Fibroblast of lung (primary cell): ENCODE results near the gene EEFSEC. TPM values are rescaled to one million over a fixed set of nuclear protein-coding genes. Genes with fewer than 3 reads are reported as not detected.

Experiments
- DNase-seq, 2 donors: peaks; one replicate each; pipeline versions ENCODE4 v3.0.0 to v3.0.0-alpha.2; 2010; ENCODE audit warnings: low read depth in 2 of 2
- H2AFZ ChIP-seq: 2 replicates; pipeline ENCODE4 v1.5.1; 2012; ENCODE audit warnings: low read length, control low read depth, inconsistent platforms
- H3K27ac ChIP-seq: 2 replicates; pipeline ENCODE4 v1.5.1; 2011; ENCODE audit warnings: low read length, control low read depth; ENCODE audit not compliant: insufficient read depth
- H3K27me3 ChIP-seq: 2 replicates; pipeline ENCODE4 v1.5.1; 2011; ENCODE audit warnings: mild to moderate bottlenecking, low read length; ENCODE audit not compliant: control insufficient read depth, insufficient read depth
- H3K36me3 ChIP-seq: 2 replicates; pipeline ENCODE4 v1.5.1; 2011; ENCODE audit warnings: low read length; ENCODE audit not compliant: control insufficient read depth, insufficient read depth
- H3K4me1 ChIP-seq: 2 replicates; pipeline ENCODE4 v1.5.1; 2011; ENCODE audit warnings: low read length; ENCODE audit not compliant: control insufficient read depth, insufficient read depth; ENCODE audit errors: extremely low read depth
- H3K4me2 ChIP-seq: 2 replicates; pipeline ENCODE4 v1.5.1; 2011; ENCODE audit warnings: low read length, control low read depth; ENCODE audit not compliant: insufficient read depth; ENCODE audit errors: extremely low read depth
- H3K4me3 ChIP-seq, 4 experiments: fragments of 200-600 bp in 1 of 4; sonication (generic) in 1 of 4; replicated peaks in 1 of 4; 2 replicates each; pipeline ENCODE4 v1.5.1; 2011 to 2016; ENCODE audit warnings: low read length in 4 of 4, low read depth in 3 of 4, mild to moderate bottlenecking in 3 of 4, control low read depth in 2 of 4, inconsistent platforms in 1 of 4, mixed read lengths in 1 of 4; ENCODE audit not compliant: insufficient read depth in 1 of 4; ENCODE audit errors: control extremely low read depth in 1 of 4
- H3K79me2 ChIP-seq: 2 replicates; pipeline ENCODE4 v1.5.1; 2012; ENCODE audit warnings: mild to moderate bottlenecking, low read length, inconsistent platforms; ENCODE audit not compliant: control insufficient read depth, insufficient read depth
- H3K9ac ChIP-seq: 2 replicates; pipeline ENCODE4 v1.5.1; 2011; ENCODE audit warnings: mild to moderate bottlenecking, low read length, control low read depth; ENCODE audit not compliant: insufficient read depth
- H3K9me3 ChIP-seq: 2 replicates; pipeline ENCODE4 v1.5.1; 2012; ENCODE audit warnings: low read depth, low read length; ENCODE audit not compliant: control insufficient read depth, insufficient read depth
- H4K20me1 ChIP-seq: 2 replicates; pipeline ENCODE4 v1.5.1; 2011; ENCODE audit warnings: low read length; ENCODE audit not compliant: control insufficient read depth, insufficient read depth; ENCODE audit errors: extremely low read depth
- CTCF ChIP-seq, 2 donors: IDR thresholded peaks in 1 of 2; conservative IDR thresholded peaks in 1 of 2; 1 replicate in 1 of 2; 2 replicates in 1 of 2; pipeline ENCODE4 v1.5.1; 2011 to 2012; ENCODE audit warnings: low read length in 2 of 2, control low read depth in 1 of 2, inconsistent platforms in 1 of 2, low read depth in 1 of 2, mild to moderate bottlenecking in 1 of 2
- EZH2 ChIP-seq: IDR thresholded peaks from 2 replicates; pipeline ENCODE4 v1.5.1; 2012; ENCODE audit warnings: low read length, control low read depth, mild to moderate bottlenecking; ENCODE audit errors: missing control alignments
- polyA plus RNA-seq, 2 donors: library from polyadenylated mRNA; depleted of rRNA in 1 of 2; stranded (reverse) in 1 of 2; unstranded in 1 of 2; fragments of >200 nt; gene quantifications; 2 replicates each; pipeline ENCODE4 v1.2.1, GENCODE V29; 2011 to 2012; ENCODE audit warnings: missing spikeins in 1 of 2
- total RNA-seq: library from RNA; depleted of rRNA; stranded (reverse); fragments of >200 nt; gene quantifications from 2 replicates; pipeline ENCODE4 v1.2.1, GENCODE V29; 2014

EEFSEC gene
- total and polyA plus RNA-seq, 2 donors (not counting 1 experiment from before 2014, with no cell fraction given), result 2.6 to 5.0 TPM

DNA sequence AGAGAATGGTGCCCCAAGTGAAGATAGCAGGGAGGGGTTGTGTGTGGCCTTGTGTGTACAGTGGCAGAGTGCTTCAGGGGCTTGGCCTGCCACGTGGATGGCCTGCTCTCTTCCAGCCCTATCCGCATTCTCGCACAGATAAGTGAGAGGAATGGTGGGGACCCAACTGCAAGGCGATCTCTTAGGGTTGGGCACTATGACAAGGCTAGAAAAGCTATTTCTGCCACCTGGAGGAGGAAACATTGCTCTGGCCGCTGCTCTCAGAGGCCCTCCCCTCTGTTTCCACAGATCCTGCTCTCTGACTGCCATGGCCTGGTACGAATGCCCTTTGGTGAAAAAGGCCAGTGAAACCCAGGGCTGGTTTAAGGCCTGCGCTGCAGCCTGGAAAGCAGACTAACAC lies 20.6 kb downstream of the EEFSEC start:
- H3K27ac ChIP-seq, result no peak overlapping the region
- TF ChIP-seq CTCF (conservative IDR thresholded peaks at IDR 0.05 in 1 of 2, IDR thresholded peaks at IDR 0.05 in 1 of 2; ENCODE audit: low read depth in 1 of 2, low read length in 2 of 2), result no peak
- TF ChIP-seq EZH2, result no peak
- no peak overlapping the region for H3K4me3 ChIP-seq
- no peak overlapping the region for H3K9ac ChIP-seq
- H3K9me3 ChIP-seq, result no peaks in the 10 kb centered on the region
- H3K79me2 ChIP-seq, result no peaks in the 10 kb centered on the region
- no peak overlapping the region for H2AFZ ChIP-seq
- no peaks in the 10 kb centered on the region for H3K27me3 ChIP-seq
- DNase-seq, result no peak
- H4K20me1 ChIP-seq, result no peaks in the 10 kb centered on the region
- H3K36me3 ChIP-seq, result no peaks in the 10 kb centered on the region
- no peak overlapping the region for H3K4me2 ChIP-seq
- no peaks in the 10 kb centered on the region for H3K4me1 ChIP-seq

DNA sequence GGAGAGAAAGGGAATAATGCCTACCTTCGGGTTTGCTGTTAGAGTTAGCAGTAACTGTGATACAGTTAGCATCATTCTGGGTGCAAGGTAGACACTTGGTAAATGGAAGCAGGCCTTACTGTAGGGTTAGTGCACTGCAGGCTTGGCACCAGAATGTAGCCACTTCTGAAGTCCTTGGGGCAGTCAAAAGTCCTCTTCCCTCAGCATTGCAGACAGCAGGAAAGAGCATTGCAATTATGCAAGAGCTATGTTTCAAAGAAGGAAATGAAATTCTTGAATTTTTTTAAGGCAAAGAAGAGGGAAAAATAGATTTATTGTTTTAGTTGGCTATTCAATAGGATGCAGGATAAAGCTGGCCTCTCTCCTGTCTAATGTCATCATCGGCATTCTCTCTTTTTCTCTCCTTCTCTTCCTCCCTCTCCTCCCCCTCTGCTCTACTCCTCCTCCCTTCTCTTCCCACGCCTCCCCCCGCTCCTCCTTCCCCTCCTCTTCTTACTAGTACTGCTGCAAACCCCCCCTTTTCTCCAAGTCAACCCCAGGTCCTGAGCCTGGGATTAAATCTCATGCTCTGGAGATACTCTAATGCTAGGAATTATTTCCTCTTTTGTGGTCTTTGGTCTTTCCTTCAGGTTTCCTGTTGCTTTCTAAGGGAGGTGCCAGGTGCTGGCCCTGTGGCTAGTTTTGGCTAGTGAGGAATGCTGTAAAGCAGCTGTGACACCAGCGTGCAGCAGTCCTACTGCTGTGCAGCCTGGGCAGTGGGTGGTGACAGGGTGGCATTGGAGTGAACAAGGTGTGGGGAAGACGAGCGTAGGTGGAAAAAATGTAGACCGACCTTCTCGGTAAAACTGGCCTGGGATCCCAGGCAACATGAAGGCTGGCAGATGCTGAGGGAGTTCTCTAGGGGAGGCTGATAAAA lies 21.7 kb downstream of the EEFSEC start:
- Histone ChIP-seq H4K20me1 (no peaks in the 10 kb centered on the region), H3K36me3 (no peaks in the 10 kb centered on the region), H3K4me2 (no peak overlapping the region), H3K27me3 (no peaks in the 10 kb centered on the region), H3K4me1 (no peaks in the 10 kb centered on the region), H3K27ac (no peak overlapping the region), H3K79me2 (no peaks in the 10 kb centered on the region), H2AFZ (no peak overlapping the region), H3K4me3 (no peak overlapping the region), H3K9ac (no peak overlapping the region), H3K9me3 (no peaks in the 10 kb centered on the region)
- DNase-seq, result no peak
- no peak for TF ChIP-seq CTCF (conservative IDR thresholded peaks at IDR 0.05 in 1 of 2, IDR thresholded peaks at IDR 0.05 in 1 of 2; ENCODE audit: low read depth in 1 of 2, low read length in 2 of 2)
- no peak for TF ChIP-seq EZH2

DNA sequence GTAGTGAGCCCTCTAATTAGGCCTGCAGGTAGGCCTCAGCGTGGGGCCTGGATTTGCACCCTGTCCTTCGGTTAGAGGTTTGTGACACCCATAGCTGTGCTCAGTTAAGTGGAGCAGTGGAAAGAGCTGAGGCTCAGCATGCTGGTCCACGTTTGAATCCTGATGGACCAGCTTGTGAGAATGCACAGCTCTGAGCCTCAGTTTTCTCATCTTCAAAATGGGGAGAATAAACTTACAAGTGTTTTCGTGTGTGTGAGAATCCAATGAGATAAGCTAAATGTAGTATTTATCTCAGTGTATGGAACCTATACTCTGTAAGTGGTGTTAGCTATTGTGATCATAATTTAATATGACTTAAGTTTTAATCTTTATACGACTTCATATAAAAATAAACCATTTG lies 22.5 kb downstream of the EEFSEC start:
- no peak for TF ChIP-seq CTCF (conservative IDR thresholded peaks at IDR 0.05 in 1 of 2, IDR thresholded peaks at IDR 0.05 in 1 of 2; ENCODE audit: low read depth in 1 of 2, low read length in 2 of 2)
- TF ChIP-seq EZH2, result no peak

More for the DNA sequence above, 22.5 kb downstream of the EEFSEC start:
- Histone ChIP-seq H3K27ac (no peak overlapping the region), H3K79me2 (no peaks in the 10 kb centered on the region), H3K4me2 (no peak overlapping the region), H3K36me3 (no peaks in the 10 kb centered on the region), H4K20me1 (no peaks in the 10 kb centered on the region), H2AFZ (no peak overlapping the region), H3K4me1 (no peaks in the 10 kb centered on the region), H3K9me3 (no peaks in the 10 kb centered on the region), H3K4me3 (no peak overlapping the region), H3K9ac (no peak overlapping the region), H3K27me3 (no peaks in the 10 kb centered on the region)
- DNase-seq, result no peak
